Suprapubic skin (tissue), 4 donors: ENCODE data around the gene RHOJ. TPM values are rescaled to one million over a fixed set of nuclear protein-coding genes. Genes with fewer than 3 reads are reported as not detected.

ENCODE experiments used
- DNase-seq, 2 donors: peaks; one replicate each; pipeline ENCODE4 v3.0.0-alpha.2; 2019; ENCODE audit warnings: low spot score in 2 of 2
- H3K27ac ChIP-seq: fragments of 200-600 bp; sonication (generic); one replicate; pipeline ENCODE4 v1.5.1; 2019
- H3K27me3 ChIP-seq: fragments of 200-600 bp; sonication (generic); one replicate; pipeline ENCODE4 v1.5.1; 2019
- H3K36me3 ChIP-seq: fragments of 200-600 bp; sonication (generic); one replicate; pipeline ENCODE4 v1.5.1; 2019
- H3K4me1 ChIP-seq: fragments of 200-600 bp; sonication (generic); one replicate; pipeline ENCODE4 v1.5.1; 2019
- H3K4me3 ChIP-seq: fragments of 200-600 bp; sonication (generic); one replicate; pipeline ENCODE4 v1.5.1; 2019; ENCODE audit warnings: mild to moderate bottlenecking
- H3K9me3 ChIP-seq: fragments of 200-600 bp; sonication (generic); one replicate; pipeline ENCODE4 v1.5.1; 2019
- CTCF ChIP-seq, 2 donors: fragments of 200-600 bp in 1 of 2; fragments of 450-650 bp in 1 of 2; sonication (generic) in 1 of 2; IDR thresholded peaks; one replicate each; pipeline ENCODE4 v1.5.1; 2016 to 2019; ENCODE audit warnings: antibody characterized with exemption in 2 of 2, mild to moderate bottlenecking in 1 of 2, moderate library complexity in 1 of 2
- EP300 ChIP-seq: sonication (generic); formaldehyde crosslinking; IDR thresholded peaks from one replicate; pipeline ENCODE4 v1.6.1; 2017; ENCODE audit warnings: antibody characterized with exemption
- POLR2A ChIP-seq, 2 donors: fragments of 450-650 bp; IDR thresholded peaks; one replicate each; pipeline ENCODE4 v1.6.1; 2017; ENCODE audit warnings: antibody characterized with exemption in 2 of 2, mild to moderate bottlenecking in 2 of 2, moderate library complexity in 2 of 2
- POLR2AphosphoS5 ChIP-seq, 3 donors: sonication (generic); formaldehyde crosslinking; IDR thresholded peaks; one replicate each; pipeline ENCODE4 v1.6.1; 2017; ENCODE audit warnings: antibody characterized with exemption in 3 of 3
- WGBS: methylation state at CpG from one replicate; pipeline ENCODE4 v1.1.5; 2018; 5-methylcytosine and 5-hydroxymethylcytosine counted together
- total RNA-seq, 4 donors: library from RNA; depleted of rRNA; stranded (reverse); fragments of >200 nt; gene quantifications; one replicate each; pipeline ENCODE4 v1.1.0, GENCODE V29; 2016

Gene RHOJ
- total RNA-seq, 4 donors from 2014 or later = 1.2 to 4.4 (median 2.5) TPM

GRCh38 chr14:63328787-63329737, 124.8 kb downstream of the RHOJ start:
- H3K27me3 ChIP-seq = no peaks in the 10 kb centered on the region
- 64% methylated on average over 6 of the region's 6 CpGs for WGBS
- no peaks in the 10 kb centered on the region for H3K9me3 ChIP-seq
- DNase-seq = no peak
- no peak overlapping the region for H3K27ac ChIP-seq
- TF ChIP-seq POLR2A (IDR thresholded peaks at IDR 0.05) (no peak), POLR2AphosphoS5 (IDR thresholded peaks at IDR 0.05) (no peak), CTCF (IDR thresholded peaks at IDR 0.05) (no peak), EP300 (no peak)
- H3K4me3 ChIP-seq = no peak overlapping the region
- H3K36me3 ChIP-seq = no peaks in the 10 kb centered on the region
- H3K4me1 ChIP-seq = no peaks in the 10 kb centered on the region

GRCh38 chr14:63342371-63342770, 138.1 kb downstream of the RHOJ start:
- 39% methylated on average over 7 of the region's 7 CpGs for WGBS
- DNase-seq = no peak
- Histone ChIP-seq H3K9me3 (no peaks in the 10 kb centered on the region), H3K27ac (no peak overlapping the region), H3K27me3 (no peaks in the 10 kb centered on the region), H3K4me3 (no peak overlapping the region), H3K36me3 (no peaks in the 10 kb centered on the region), H3K4me1 (no peaks in the 10 kb centered on the region)
- TF ChIP-seq POLR2A (IDR thresholded peaks at IDR 0.05) (no peak), CTCF (IDR thresholded peaks at IDR 0.05) (no peak), EP300 (no peak), POLR2AphosphoS5 (IDR thresholded peaks at IDR 0.05) (no peak)

Other genes starting within 250 kb of the RHOJ start
- gene KCNH5, start 159.0 kb upstream of the RHOJ start, total RNA-seq = under 1 TPM in 2 of 4 donors, not detected in 2; 0.31 to 0.79 TPM
- gene GPHB5, start 114.5 kb downstream of the RHOJ start, total RNA-seq = not detected